ENCODE measurements around the gene JPH2. TPM values are rescaled to one million over a fixed set of nuclear protein-coding genes. Genes with fewer than 3 reads are reported as not detected.

JPH2 gene
- total RNA-seq, 1 experiment from 2014 or later: 0.17 TPM

DNA sequence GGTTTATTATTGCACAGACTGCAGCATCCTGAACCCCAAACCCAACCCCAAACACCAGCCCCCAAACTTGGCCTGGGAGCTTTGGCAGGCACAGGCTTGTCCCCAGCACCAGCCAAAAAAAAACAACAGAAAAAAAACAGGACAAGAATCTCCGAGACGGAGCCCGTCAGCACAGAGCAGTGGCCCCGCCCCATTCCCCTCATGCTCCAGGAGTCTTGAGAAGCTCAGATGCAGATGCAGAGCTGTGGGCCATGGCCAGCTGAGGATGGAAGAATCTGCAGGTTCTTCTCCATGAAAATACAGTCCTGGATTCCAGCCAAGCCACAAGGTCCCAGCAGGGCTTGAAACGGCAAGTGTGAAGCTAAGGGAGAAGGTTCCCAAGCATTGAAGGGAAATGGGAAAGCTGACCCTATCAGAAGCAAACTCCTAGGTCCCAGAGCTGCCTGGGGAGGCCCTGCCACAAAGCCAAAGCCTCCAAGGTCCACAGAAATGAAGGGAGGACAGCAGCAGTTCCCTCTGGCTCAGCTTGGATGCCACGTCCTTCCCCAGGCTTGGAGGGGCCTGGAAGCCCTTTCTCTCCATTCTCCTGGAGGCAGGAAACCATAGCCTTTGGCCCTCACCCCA is 75.2 kb downstream of the JPH2 start:
- no peak overlapping the region for H2AFZ ChIP-seq (ENCODE audit: low read depth, low read length, poor library complexity, severe bottlenecking)
- no peak for DNase-seq (ENCODE audit: low read depth, low spot score)
- ATAC-seq: no peak
- peaks cover 4 to 6% of the 10 kb centered on the region in 2 experiments; a peak in 2 of 4 replicates for H3K9me3 ChIP-seq (ENCODE audit: control insufficient read depth in 1 of 2, insufficient read depth in 1 of 2, low read depth in 1 of 2, low read length in 2 of 2)
- no peaks in the 10 kb centered on the region for H3K27me3 ChIP-seq (ENCODE audit: insufficient read depth, low read length)
- no peaks in the 10 kb centered on the region for H3K79me2 ChIP-seq (ENCODE audit: insufficient read depth, low read length)
- no peak for TF ChIP-seq EZH2phosphoT487 (IDR thresholded peaks at IDR 0.05; ENCODE audit: borderline replicate concordance)
- no peak overlapping the region for H3K4me3 ChIP-seq (replicated peaks in 1 of 2; ENCODE audit: low read depth in 1 of 2, low read length in 2 of 2)
- H3K27ac ChIP-seq (ENCODE audit: low read depth, low read length): no peak overlapping the region
- no peaks in the 10 kb centered on the region for H3K36me3 ChIP-seq (ENCODE audit: control insufficient read depth in 1 of 2, insufficient read depth in 2 of 2, low read length in 2 of 2)
- peaks cover 3 to 4% of the 10 kb centered on the region in 2 experiments; a peak in 2 of 4 replicates for H3K4me1 ChIP-seq (ENCODE audit: control insufficient read depth in 1 of 2, insufficient read depth in 2 of 2, low read length in 2 of 2)
- ChIA-PET CTCF (interaction anchor here (1.4 to 2.4 kb wide), 2 partner anchors 78 to 84 kb away, joined by 3 to 13 read pairs; no protein-coding TSS in a partner anchor), RAD21 (ENCODE audit: low non-redundant PET in 1 of 2, low total read pairs in 2 of 2, uncharacterized antibody in 2 of 2, unreplicated experiment in 2 of 2) (no interaction called here), POLR2A (interaction anchor here (0.5 kb wide), 1 partner anchor 178 kb away, joined by 3 read pairs; no protein-coding TSS in a partner anchor)
- no TSS peak for BruUV-seq (replicated peaks)
- H3K9ac ChIP-seq (ENCODE audit: low read length): no peak overlapping the region
- H3K4me2 ChIP-seq (ENCODE audit: low read length): no peak overlapping the region
- H3K9me2 ChIP-seq (ENCODE audit: insufficient read depth): no peaks in the 10 kb centered on the region
- intact Hi-C loops (cut with micrococcal nuclease): no loop called here
- no peaks in the 10 kb centered on the region for H4K20me1 ChIP-seq (ENCODE audit: insufficient read depth)

DNA sequence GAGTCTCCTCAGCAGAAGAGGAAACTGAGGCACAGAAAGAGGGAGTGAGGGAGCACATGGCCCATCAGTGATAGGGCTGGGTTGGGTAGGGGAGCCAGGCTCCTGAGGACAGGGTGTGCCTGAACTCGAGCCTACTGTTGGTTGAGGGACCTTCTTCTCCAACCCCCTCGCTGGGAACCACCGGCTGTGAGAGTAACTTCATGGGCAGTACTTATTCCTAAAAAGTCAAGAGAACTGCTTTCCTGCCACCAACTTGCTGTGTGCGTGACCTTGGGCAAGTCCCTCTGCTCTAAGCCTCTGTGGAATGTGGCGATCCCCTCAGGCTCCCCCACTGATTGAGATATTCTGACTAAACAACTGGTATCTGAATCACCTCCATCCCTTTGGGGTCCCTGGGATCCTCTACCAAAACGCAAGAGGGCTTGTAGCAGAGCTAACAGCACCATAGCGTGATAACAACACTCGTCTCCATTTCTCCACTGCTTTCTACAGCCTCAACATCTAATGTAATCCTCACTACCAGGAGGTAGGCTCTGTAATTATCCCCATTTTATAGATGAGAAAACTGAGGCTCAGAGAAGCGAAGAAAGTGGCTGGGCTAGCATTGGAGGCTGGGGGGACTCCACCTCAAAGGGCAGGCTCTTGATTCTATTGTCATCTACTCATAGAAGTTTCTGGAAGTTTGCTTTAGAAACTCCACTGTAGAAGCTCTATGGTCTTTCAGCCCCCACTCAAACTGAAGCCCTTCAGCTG is 76.0 kb downstream of the JPH2 start:
- Histone ChIP-seq H3K27ac (ENCODE audit: low read depth, low read length) (no peak overlapping the region), H3K9ac (ENCODE audit: low read length) (no peak overlapping the region), H3K4me1 (ENCODE audit: control insufficient read depth in 1 of 2, insufficient read depth in 2 of 2, low read length in 2 of 2) (peaks cover 0 to 3% of the 10 kb centered on the region in 2 experiments; a peak in 1 of 4 replicates), H3K36me3 (ENCODE audit: control insufficient read depth in 1 of 2, insufficient read depth in 2 of 2, low read length in 2 of 2) (no peaks in the 10 kb centered on the region), H3K4me3 (replicated peaks in 1 of 2; ENCODE audit: low read depth in 1 of 2, low read length in 2 of 2) (no peak overlapping the region), H3K9me3 (ENCODE audit: control insufficient read depth in 1 of 2, insufficient read depth in 1 of 2, low read depth in 1 of 2, low read length in 2 of 2) (peaks cover 4 to 6% of the 10 kb centered on the region in 2 experiments; a peak in 2 of 4 replicates), H4K20me1 (ENCODE audit: insufficient read depth) (no peaks in the 10 kb centered on the region), H3K27me3 (ENCODE audit: insufficient read depth, low read length) (no peaks in the 10 kb centered on the region), H2AFZ (ENCODE audit: low read depth, low read length, poor library complexity, severe bottlenecking) (no peak overlapping the region), H3K9me2 (ENCODE audit: insufficient read depth) (no peaks in the 10 kb centered on the region), H3K79me2 (ENCODE audit: insufficient read depth, low read length) (no peaks in the 10 kb centered on the region), H3K4me2 (ENCODE audit: low read length) (no peak overlapping the region)
- DNase-seq (ENCODE audit: low read depth, low spot score) (no peak), ATAC-seq (no peak)
- no TSS peak for BruUV-seq (replicated peaks)
- intact Hi-C loops (cut with micrococcal nuclease): no loop called here
- ChIA-PET CTCF (interaction anchor here (1.4 to 2.4 kb wide), 2 partner anchors 79 to 85 kb away, joined by 3 to 13 read pairs; no protein-coding TSS in a partner anchor), POLR2A (no interaction called here), RAD21 (ENCODE audit: low non-redundant PET in 1 of 2, low total read pairs in 2 of 2, uncharacterized antibody in 2 of 2, unreplicated experiment in 2 of 2) (no interaction called here)
- TF ChIP-seq, protein P1, sequence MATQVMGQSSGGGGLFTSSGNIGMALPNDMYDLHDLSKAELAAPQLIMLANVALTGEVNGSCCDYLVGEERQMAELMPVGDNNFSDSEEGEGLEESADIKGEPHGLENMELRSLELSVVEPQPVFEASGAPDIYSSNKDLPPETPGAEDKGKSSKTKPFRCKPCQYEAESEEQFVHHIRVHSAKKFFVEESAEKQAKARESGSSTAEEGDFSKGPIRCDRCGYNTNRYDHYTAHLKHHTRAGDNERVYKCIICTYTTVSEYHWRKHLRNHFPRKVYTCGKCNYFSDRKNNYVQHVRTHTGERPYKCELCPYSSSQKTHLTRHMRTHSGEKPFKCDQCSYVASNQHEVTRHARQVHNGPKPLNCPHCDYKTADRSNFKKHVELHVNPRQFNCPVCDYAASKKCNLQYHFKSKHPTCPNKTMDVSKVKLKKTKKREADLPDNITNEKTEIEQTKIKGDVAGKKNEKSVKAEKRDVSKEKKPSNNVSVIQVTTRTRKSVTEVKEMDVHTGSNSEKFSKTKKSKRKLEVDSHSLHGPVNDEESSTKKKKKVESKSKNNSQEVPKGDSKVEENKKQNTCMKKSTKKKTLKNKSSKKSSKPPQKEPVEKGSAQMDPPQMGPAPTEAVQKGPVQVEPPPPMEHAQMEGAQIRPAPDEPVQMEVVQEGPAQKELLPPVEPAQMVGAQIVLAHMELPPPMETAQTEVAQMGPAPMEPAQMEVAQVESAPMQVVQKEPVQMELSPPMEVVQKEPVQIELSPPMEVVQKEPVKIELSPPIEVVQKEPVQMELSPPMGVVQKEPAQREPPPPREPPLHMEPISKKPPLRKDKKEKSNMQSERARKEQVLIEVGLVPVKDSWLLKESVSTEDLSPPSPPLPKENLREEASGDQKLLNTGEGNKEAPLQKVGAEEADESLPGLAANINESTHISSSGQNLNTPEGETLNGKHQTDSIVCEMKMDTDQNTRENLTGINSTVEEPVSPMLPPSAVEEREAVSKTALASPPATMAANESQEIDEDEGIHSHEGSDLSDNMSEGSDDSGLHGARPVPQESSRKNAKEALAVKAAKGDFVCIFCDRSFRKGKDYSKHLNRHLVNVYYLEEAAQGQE (IDR thresholded peaks at IDR 0.05; ENCODE audit: low read depth): no peak
- TF ChIP-seq POLR2A (IDR thresholded peaks at IDR 0.05; ENCODE audit: borderline replicate concordance, extremely low read depth, insufficient read depth, insufficient read length) (no peak), SP1 (IDR thresholded peaks at IDR 0.05; ENCODE audit: low read depth) (no peak), EGR1 (IDR thresholded peaks at IDR 0.05; ENCODE audit: low read depth) (no peak), SRF (IDR thresholded peaks at IDR 0.05; ENCODE audit: low read depth) (no peak), CEBPB (IDR thresholded peaks at IDR 0.05; ENCODE audit: low read depth) (no peak), JUND (IDR thresholded peaks at IDR 0.05) (no peak)
- TF ChIP-seq, protein P2, sequence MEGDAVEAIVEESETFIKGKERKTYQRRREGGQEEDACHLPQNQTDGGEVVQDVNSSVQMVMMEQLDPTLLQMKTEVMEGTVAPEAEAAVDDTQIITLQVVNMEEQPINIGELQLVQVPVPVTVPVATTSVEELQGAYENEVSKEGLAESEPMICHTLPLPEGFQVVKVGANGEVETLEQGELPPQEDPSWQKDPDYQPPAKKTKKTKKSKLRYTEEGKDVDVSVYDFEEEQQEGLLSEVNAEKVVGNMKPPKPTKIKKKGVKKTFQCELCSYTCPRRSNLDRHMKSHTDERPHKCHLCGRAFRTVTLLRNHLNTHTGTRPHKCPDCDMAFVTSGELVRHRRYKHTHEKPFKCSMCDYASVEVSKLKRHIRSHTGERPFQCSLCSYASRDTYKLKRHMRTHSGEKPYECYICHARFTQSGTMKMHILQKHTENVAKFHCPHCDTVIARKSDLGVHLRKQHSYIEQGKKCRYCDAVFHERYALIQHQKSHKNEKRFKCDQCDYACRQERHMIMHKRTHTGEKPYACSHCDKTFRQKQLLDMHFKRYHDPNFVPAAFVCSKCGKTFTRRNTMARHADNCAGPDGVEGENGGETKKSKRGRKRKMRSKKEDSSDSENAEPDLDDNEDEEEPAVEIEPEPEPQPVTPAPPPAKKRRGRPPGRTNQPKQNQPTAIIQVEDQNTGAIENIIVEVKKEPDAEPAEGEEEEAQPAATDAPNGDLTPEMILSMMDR (IDR thresholded peaks at IDR 0.05 in 2 of 3, conservative IDR thresholded peaks at IDR 0.05 in 1 of 3; ENCODE audit: borderline replicate concordance in 1 of 3, insufficient read depth in 1 of 3, low read depth in 2 of 3, low read length in 2 of 3): no peak
